ENCODE data around the gene GRAMD1A.
"Not testable (repeated sequence)": the region's sequence is repeated elsewhere in the genome, so short reads cannot be mapped to it uniquely, and the experiment has no call there.

Gene GRAMD1A

GRCh38 chr19:34964598-34964997 is 35.5 kb upstream of the GRAMD1A start:
- Histone ChIP-seq H3K9me3 (ENCODE audit: insufficient read depth, low read depth, low read length) (peaks cover 22% of the 10 kb centered on the region), H3K36me3 (ENCODE audit: insufficient read depth, low read depth, low read length) (peaks cover 6% of the 10 kb centered on the region), H3K4me3 (ENCODE audit: low read length) (peak overlapping the region; percentile 81), H3K9ac (ENCODE audit: low read depth, low read length) (no peak overlapping the region), H3K27me3 (ENCODE audit: insufficient read depth, low read length) (peaks cover 15% of the 10 kb centered on the region), H3K4me1 (ENCODE audit: insufficient read depth, low read length) (no peaks in the 10 kb centered on the region; the same call in 1 of the 2 replicates), H3K27ac (ENCODE audit: low read length) (no peak overlapping the region)

DNA sequence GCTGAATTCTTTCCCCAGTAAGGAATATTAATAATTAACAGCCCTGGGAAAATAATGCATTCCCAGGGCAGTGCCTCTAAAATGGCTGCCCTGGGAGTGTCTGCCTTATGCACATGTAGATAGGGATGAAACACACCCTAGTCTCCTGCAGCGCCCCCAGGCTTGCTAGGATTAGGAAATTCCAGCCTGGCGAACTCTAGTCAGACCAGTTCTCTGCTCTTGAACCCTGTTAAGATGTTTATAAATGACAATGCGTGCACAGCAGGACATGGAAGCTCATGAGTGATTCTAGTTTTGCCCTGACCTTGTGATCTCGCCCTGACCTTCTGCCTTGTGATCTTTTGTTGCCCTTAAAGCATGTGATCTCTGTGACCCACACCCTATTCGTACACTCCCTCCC is 34.6 kb upstream of the GRAMD1A start:
- H3K4me1 ChIP-seq (ENCODE audit: insufficient read depth, low read length); H3K36me3 ChIP-seq (ENCODE audit: insufficient read depth, low read depth, low read length); H3K27ac ChIP-seq (ENCODE audit: low read length); H3K4me3 ChIP-seq (ENCODE audit: low read length); H3K9ac ChIP-seq (ENCODE audit: low read depth, low read length): not testable (repeated sequence)
- Histone ChIP-seq H3K27me3 (ENCODE audit: insufficient read depth, low read length) (peaks cover 15% of the 10 kb centered on the region), H3K9me3 (ENCODE audit: insufficient read depth, low read depth, low read length) (peaks cover 19% of the 10 kb centered on the region)

- H3K27me3 ChIP-seq (ENCODE audit: insufficient read depth, low read length) = peaks cover 11% of the 10 kb centered on the region
- no peak overlapping the region for H3K9ac ChIP-seq (ENCODE audit: low read depth, low read length)
- H3K27ac ChIP-seq (ENCODE audit: low read length) = no peak overlapping the region
- no peak overlapping the region for H3K4me3 ChIP-seq (ENCODE audit: low read length)
- no peaks in the 10 kb centered on the region; the same call in 1 of the 2 replicates for H3K4me1 ChIP-seq (ENCODE audit: insufficient read depth, low read length)
- H3K36me3 ChIP-seq (ENCODE audit: insufficient read depth, low read depth, low read length) = no peaks in the 10 kb centered on the region
- H3K9me3 ChIP-seq (ENCODE audit: insufficient read depth, low read depth, low read length) = peaks cover 21% of the 10 kb centered on the region
Measured at GRCh38 chr19:34967551-34967950, 32.6 kb upstream of the GRAMD1A start.

DNA sequence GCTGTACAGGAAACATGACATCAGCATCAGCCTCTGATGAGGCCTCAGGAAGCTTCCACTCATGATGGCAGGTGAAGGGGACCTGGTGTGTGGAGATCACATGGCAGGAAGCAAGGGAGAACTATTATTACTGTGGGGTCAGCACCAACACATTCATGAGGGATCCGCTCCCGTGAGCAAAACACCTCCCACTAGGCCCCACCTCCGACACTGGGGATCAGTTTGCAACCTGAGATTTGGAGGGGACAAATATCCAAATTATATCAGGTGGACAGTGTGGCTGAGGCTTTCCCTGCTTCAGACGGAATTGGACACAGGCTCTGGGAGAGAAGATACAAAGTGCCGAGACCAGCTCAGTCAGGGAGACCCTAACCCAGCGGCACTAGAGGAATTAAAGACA is 30.4 kb upstream of the GRAMD1A start:
- Histone ChIP-seq H3K4me1 (ENCODE audit: insufficient read depth, low read length) (peaks cover 2% of the 10 kb centered on the region; the same call in 1 of the 2 replicates), H3K4me3 (ENCODE audit: low read length) (no peak overlapping the region), H3K9ac (ENCODE audit: low read depth, low read length) (no peak overlapping the region), H3K9me3 (ENCODE audit: insufficient read depth, low read depth, low read length) (peaks cover 21% of the 10 kb centered on the region), H3K27me3 (ENCODE audit: insufficient read depth, low read length) (no peaks in the 10 kb centered on the region; the same call in 1 of the 2 replicates), H3K27ac (ENCODE audit: low read length) (no peak overlapping the region), H3K36me3 (ENCODE audit: insufficient read depth, low read depth, low read length) (no peaks in the 10 kb centered on the region)

GRCh38 chr19:34970185-34970780 is 29.8 kb upstream of the GRAMD1A start:
- H3K9ac ChIP-seq (ENCODE audit: low read depth, low read length); H3K27ac ChIP-seq (ENCODE audit: low read length); H3K4me3 ChIP-seq (ENCODE audit: low read length); H3K36me3 ChIP-seq (ENCODE audit: insufficient read depth, low read depth, low read length); H3K27me3 ChIP-seq (ENCODE audit: insufficient read depth, low read length); H3K4me1 ChIP-seq (ENCODE audit: insufficient read depth, low read length): not testable (repeated sequence)
- H3K9me3 ChIP-seq (ENCODE audit: insufficient read depth, low read depth, low read length) = peaks cover 21% of the 10 kb centered on the region

- H3K9me3 ChIP-seq (ENCODE audit: insufficient read depth, low read depth, low read length) = peaks cover 19% of the 10 kb centered on the region
- no peaks in the 10 kb centered on the region for H3K27me3 ChIP-seq (ENCODE audit: insufficient read depth, low read length)
- no peak overlapping the region for H3K27ac ChIP-seq (ENCODE audit: low read length)
- H3K36me3 ChIP-seq (ENCODE audit: insufficient read depth, low read depth, low read length) = no peaks in the 10 kb centered on the region
- no peak overlapping the region for H3K4me3 ChIP-seq (ENCODE audit: low read length)
- H3K9ac ChIP-seq (ENCODE audit: low read depth, low read length) = no peak overlapping the region
- peaks cover 6% of the 10 kb centered on the region; the same call in 1 of the 2 replicates for H3K4me1 ChIP-seq (ENCODE audit: insufficient read depth, low read length)
Measured at GRCh38 chr19:34972163-34972705, 27.9 kb upstream of the GRAMD1A start.

- Histone ChIP-seq H3K9me3 (ENCODE audit: insufficient read depth, low read depth, low read length) (peaks cover 11% of the 10 kb centered on the region), H3K27me3 (ENCODE audit: insufficient read depth, low read length) (no peaks in the 10 kb centered on the region), H3K9ac (ENCODE audit: low read depth, low read length) (no peak overlapping the region), H3K4me3 (ENCODE audit: low read length) (no peak overlapping the region), H3K4me1 (ENCODE audit: insufficient read depth, low read length) (peaks cover 6% of the 10 kb centered on the region; the same call in 1 of the 2 replicates), H3K27ac (ENCODE audit: low read length) (no peak overlapping the region), H3K36me3 (ENCODE audit: insufficient read depth, low read depth, low read length) (no peaks in the 10 kb centered on the region)
Measured at GRCh38 chr19:34974646-34975045, 25.5 kb upstream of the GRAMD1A start.

- H3K27ac ChIP-seq (ENCODE audit: low read length) = no peak overlapping the region
- no peaks in the 10 kb centered on the region for H3K36me3 ChIP-seq (ENCODE audit: insufficient read depth, low read depth, low read length)
- peaks cover 8% of the 10 kb centered on the region for H3K9me3 ChIP-seq (ENCODE audit: insufficient read depth, low read depth, low read length)
- H3K27me3 ChIP-seq (ENCODE audit: insufficient read depth, low read length) = no peaks in the 10 kb centered on the region
- H3K9ac ChIP-seq (ENCODE audit: low read depth, low read length) = no peak overlapping the region
- H3K4me1 ChIP-seq (ENCODE audit: insufficient read depth, low read length) = peaks cover 6% of the 10 kb centered on the region; the same call in 1 of the 2 replicates
- H3K4me3 ChIP-seq (ENCODE audit: low read length) = no peak overlapping the region
Measured at GRCh38 chr19:34975056-34975455, 25.1 kb upstream of the GRAMD1A start.

GRCh38 chr19:34976611-34977010 is 23.5 kb upstream of the GRAMD1A start:
- Histone ChIP-seq H3K9ac (ENCODE audit: low read depth, low read length) (no peak overlapping the region), H3K27ac (ENCODE audit: low read length) (no peak overlapping the region), H3K9me3 (ENCODE audit: insufficient read depth, low read depth, low read length) (no peaks in the 10 kb centered on the region), H3K4me1 (ENCODE audit: insufficient read depth, low read length) (peaks cover 6% of the 10 kb centered on the region; the same call in 1 of the 2 replicates), H3K27me3 (ENCODE audit: insufficient read depth, low read length) (no peaks in the 10 kb centered on the region), H3K4me3 (ENCODE audit: low read length) (no peak overlapping the region), H3K36me3 (ENCODE audit: insufficient read depth, low read depth, low read length) (no peaks in the 10 kb centered on the region)

GRCh38 chr19:34979819-34980640 is 20.1 kb upstream of the GRAMD1A start:
- H3K4me1 ChIP-seq (ENCODE audit: insufficient read depth, low read length) = peaks cover under 1% of the 10 kb centered on the region; the same call in 1 of the 2 replicates
- no peak overlapping the region for H3K9ac ChIP-seq (ENCODE audit: low read depth, low read length)
- no peaks in the 10 kb centered on the region for H3K9me3 ChIP-seq (ENCODE audit: insufficient read depth, low read depth, low read length)
- no peak overlapping the region for H3K4me3 ChIP-seq (ENCODE audit: low read length)
- no peaks in the 10 kb centered on the region for H3K27me3 ChIP-seq (ENCODE audit: insufficient read depth, low read length)
- no peak overlapping the region for H3K27ac ChIP-seq (ENCODE audit: low read length)
- H3K36me3 ChIP-seq (ENCODE audit: insufficient read depth, low read depth, low read length) = no peaks in the 10 kb centered on the region

DNA sequence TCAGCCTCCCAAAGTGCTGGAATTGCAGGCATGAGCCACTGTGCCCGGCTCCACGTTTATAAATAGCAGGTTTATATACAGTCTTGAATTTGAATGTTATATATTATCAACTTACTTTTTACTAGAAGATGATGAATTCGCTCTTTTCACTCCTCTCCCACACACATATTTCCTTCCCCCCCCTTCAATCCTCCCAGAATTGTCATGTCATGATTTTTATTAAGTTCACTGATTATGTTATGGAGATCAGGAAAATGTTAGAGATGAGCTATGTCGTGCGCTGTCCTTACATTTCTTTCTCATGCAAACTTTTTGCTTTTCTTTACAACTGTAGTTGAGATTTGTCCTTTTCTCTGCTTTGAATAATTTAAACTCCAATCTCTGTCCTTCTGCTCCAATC is 17.8 kb upstream of the GRAMD1A start:
- Histone ChIP-seq H3K4me3 (ENCODE audit: low read length) (no peak overlapping the region), H3K9ac (ENCODE audit: low read depth, low read length) (no peak overlapping the region), H3K9me3 (ENCODE audit: insufficient read depth, low read depth, low read length) (no peaks in the 10 kb centered on the region), H3K4me1 (ENCODE audit: insufficient read depth, low read length) (peaks cover 8% of the 10 kb centered on the region; the same call in 1 of the 2 replicates), H3K27ac (ENCODE audit: low read length) (no peak overlapping the region), H3K27me3 (ENCODE audit: insufficient read depth, low read length) (no peaks in the 10 kb centered on the region), H3K36me3 (ENCODE audit: insufficient read depth, low read depth, low read length) (no peaks in the 10 kb centered on the region)

DNA sequence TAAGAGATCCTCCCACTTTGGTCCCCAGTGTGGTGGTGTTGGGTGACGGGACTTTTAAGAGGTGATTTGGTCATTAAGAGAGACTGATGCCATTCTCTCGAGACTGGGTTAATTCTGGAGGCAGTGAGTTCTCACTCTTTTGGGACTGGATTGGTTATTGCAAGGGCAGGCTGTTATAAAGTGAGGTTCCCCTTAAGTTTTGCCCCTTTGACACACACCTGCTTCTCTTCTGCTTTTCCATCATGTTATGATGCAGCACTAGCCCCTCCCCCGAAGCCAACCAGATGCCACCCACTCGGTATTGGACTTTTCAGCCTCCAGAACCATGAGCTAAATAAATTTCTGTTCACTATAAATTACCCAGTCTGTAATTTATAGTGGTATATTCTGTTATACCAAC is 16.3 kb upstream of the GRAMD1A start:
- H3K4me3 ChIP-seq (ENCODE audit: low read length) = no peak overlapping the region
- no peaks in the 10 kb centered on the region for H3K27me3 ChIP-seq (ENCODE audit: insufficient read depth, low read length)
- H3K4me1 ChIP-seq (ENCODE audit: insufficient read depth, low read length) = peaks cover 8% of the 10 kb centered on the region; the same call in 1 of the 2 replicates
- H3K36me3 ChIP-seq (ENCODE audit: insufficient read depth, low read depth, low read length) = no peaks in the 10 kb centered on the region
- H3K9ac ChIP-seq (ENCODE audit: low read depth, low read length) = no peak overlapping the region
- H3K9me3 ChIP-seq (ENCODE audit: insufficient read depth, low read depth, low read length) = no peaks in the 10 kb centered on the region
- H3K27ac ChIP-seq (ENCODE audit: low read length) = no peak overlapping the region

Measured in iPS-20b (cell line).